Memory B cell (primary cell): ENCODE data around the gene GSTO2.

Experiments
- ATAC-seq: fragments of 150-1000 bp; cut with Tn5 transposase; 2 replicates; pipeline ENCODE4 v1.10.0; 2021; ENCODE audit warnings: low read depth, mild to moderate bottlenecking, moderate library complexity
- DNase-seq, 2 donors: peaks; one replicate each; pipeline ENCODE4 v3.0.0; 2022; ENCODE audit warnings: low spot score in 2 of 2
- H3K27ac Mint-ChIP-seq: one replicate; pipeline ENCODE4 v1.8.0; 2022; ENCODE audit warnings: mild to moderate bottlenecking, moderate library complexity, mixed read lengths
- H3K27me3 Mint-ChIP-seq: one replicate; pipeline ENCODE4 v1.8.0; 2022; ENCODE audit warnings: mixed read lengths
- H3K36me3 Mint-ChIP-seq: one replicate; pipeline ENCODE4 v1.8.0; 2022; ENCODE audit warnings: mild to moderate bottlenecking, mixed read lengths
- H3K4me1 Mint-ChIP-seq: one replicate; pipeline ENCODE4 v1.8.0; 2022; ENCODE audit warnings: mixed read lengths
- H3K4me3 Mint-ChIP-seq: one replicate; pipeline ENCODE4 v1.8.0; 2022; ENCODE audit warnings: mild to moderate bottlenecking, moderate library complexity, mixed read lengths
- H3K9me3 Mint-ChIP-seq: one replicate; pipeline ENCODE4 v1.8.0; 2022; ENCODE audit warnings: mixed read lengths

The GSTO2 gene

GRCh38 chr10:104325436-104326435 is 56.8 kb downstream of the GSTO2 start:
- peaks cover 76% of the 10 kb centered on the region for H3K4me1 Mint-ChIP-seq
- no peak for DNase-seq
- no peaks in the 10 kb centered on the region for H3K27me3 Mint-ChIP-seq
- H3K36me3 Mint-ChIP-seq: peaks cover 5% of the 10 kb centered on the region
- no peak for ATAC-seq
- peak overlapping the region; percentile 78 for H3K27ac Mint-ChIP-seq
- peak overlapping the region; percentile 42 for H3K4me3 Mint-ChIP-seq
- no peaks in the 10 kb centered on the region for H3K9me3 Mint-ChIP-seq

GRCh38 chr10:104326991-104327610 is 58.1 kb downstream of the GSTO2 start:
- H3K9me3 Mint-ChIP-seq: no peaks in the 10 kb centered on the region
- peaks cover 5% of the 10 kb centered on the region for H3K36me3 Mint-ChIP-seq

GRCh38 chr10:104327745-104328645 is 59.0 kb downstream of the GSTO2 start:
- peaks cover 69% of the 10 kb centered on the region for H3K4me1 Mint-ChIP-seq
- H3K27me3 Mint-ChIP-seq: no peaks in the 10 kb centered on the region
- no peak for DNase-seq
- H3K27ac Mint-ChIP-seq: peak overlapping the region; percentile 91
- peak overlapping the region; percentile 71 for H3K4me3 Mint-ChIP-seq
- no peaks in the 10 kb centered on the region for H3K9me3 Mint-ChIP-seq
- ATAC-seq: no peak
- peaks cover 5% of the 10 kb centered on the region for H3K36me3 Mint-ChIP-seq

More at GRCh38 chr10:104326991-104327610, 58.1 kb downstream of the GSTO2 start:
- H3K27me3 Mint-ChIP-seq: no peaks in the 10 kb centered on the region
- peaks cover 75% of the 10 kb centered on the region for H3K4me1 Mint-ChIP-seq
- H3K27ac Mint-ChIP-seq: peak overlapping the region; percentile 78
- ATAC-seq (no peak), DNase-seq (no peak)
- no peak overlapping the region for H3K4me3 Mint-ChIP-seq

DNA sequence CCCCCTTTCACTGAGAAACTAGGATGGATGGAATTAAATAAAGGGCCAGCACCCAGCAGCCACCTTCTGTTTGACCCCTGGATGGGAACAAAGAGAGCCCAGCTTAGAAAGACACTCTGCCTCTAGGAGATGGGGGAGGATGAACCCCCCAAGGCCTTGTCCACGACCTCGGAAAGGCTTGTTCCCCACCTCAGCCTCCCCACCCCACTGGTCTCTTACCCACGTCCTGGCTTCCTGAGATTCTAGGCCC is 59.6 kb downstream of the GSTO2 start:
- Mint-ChIP-seq H3K9me3 (no peaks in the 10 kb centered on the region), H3K4me1 (peaks cover 71% of the 10 kb centered on the region), H3K4me3 (peak overlapping the region; percentile 71), H3K27me3 (no peaks in the 10 kb centered on the region), H3K36me3 (peaks cover 8% of the 10 kb centered on the region), H3K27ac (peak overlapping the region; percentile 91)
- DNase-seq: no peak
- no peak for ATAC-seq

DNA sequence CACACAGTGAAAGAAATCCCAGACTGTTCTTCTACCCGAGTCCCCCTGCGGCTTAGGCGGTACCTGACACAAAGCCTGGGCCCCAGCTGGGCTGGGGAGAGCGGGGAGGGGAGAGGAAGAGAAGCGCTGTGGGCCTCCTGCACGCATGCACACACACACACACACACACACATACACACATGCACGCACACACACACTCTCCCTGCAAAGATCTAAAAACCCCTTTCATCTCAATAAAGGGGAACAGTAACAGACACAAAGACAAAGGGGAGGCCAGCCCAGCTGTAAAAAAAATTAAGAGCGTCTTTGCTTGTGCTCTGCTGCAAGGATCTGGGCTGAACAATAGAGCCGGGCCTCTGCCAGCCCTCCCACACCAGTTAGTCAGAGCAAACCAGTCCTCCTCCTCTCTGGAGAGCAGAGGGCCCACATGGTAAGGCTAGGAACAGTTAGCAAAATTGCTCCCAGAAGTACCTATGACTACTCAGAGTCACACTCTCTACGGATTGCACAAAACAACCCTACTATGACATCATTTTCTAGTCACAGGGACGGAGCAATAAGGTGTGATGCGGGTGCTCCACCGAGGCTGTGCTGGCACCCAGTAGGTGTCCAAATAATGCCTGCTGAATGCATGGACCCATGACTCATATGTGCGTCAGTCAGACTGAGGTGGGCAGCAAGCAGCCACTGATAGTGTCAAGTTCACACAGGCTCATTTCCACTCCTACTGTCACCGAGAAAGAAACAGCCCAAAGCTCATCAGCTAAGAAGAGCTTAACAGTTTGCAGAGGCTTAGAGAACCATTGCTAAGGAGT is 60.1 kb downstream of the GSTO2 start:
- H3K4me3 Mint-ChIP-seq: peak overlapping the region; percentile 71
- DNase-seq (peak; percentile 63 to 69), ATAC-seq (peak; percentile 87)
- H3K27ac Mint-ChIP-seq: peak overlapping the region; percentile 91
- peaks cover 66% of the 10 kb centered on the region for H3K4me1 Mint-ChIP-seq
- H3K36me3 Mint-ChIP-seq: peaks cover 8% of the 10 kb centered on the region
- no peaks in the 10 kb centered on the region for H3K27me3 Mint-ChIP-seq
- H3K9me3 Mint-ChIP-seq: no peaks in the 10 kb centered on the region

- no peak for DNase-seq
These were observed 60.8 kb downstream of the GSTO2 start for GRCh38 chr10:104329735-104330134.

GRCh38 chr10:104330168-104331110 is 61.5 kb downstream of the GSTO2 start:
- DNase-seq: no peak
- peaks cover 4% of the 10 kb centered on the region for H3K36me3 Mint-ChIP-seq
- H3K9me3 Mint-ChIP-seq: no peaks in the 10 kb centered on the region

More at GRCh38 chr10:104329735-104330134, 60.8 kb downstream of the GSTO2 start:
- Mint-ChIP-seq H3K36me3 (peaks cover 8% of the 10 kb centered on the region), H3K27me3 (no peaks in the 10 kb centered on the region), H3K4me3 (no peak overlapping the region), H3K9me3 (no peaks in the 10 kb centered on the region), H3K4me1 (peaks cover 61% of the 10 kb centered on the region), H3K27ac (peak overlapping the region; percentile 91)
- ATAC-seq: no peak

DNA sequence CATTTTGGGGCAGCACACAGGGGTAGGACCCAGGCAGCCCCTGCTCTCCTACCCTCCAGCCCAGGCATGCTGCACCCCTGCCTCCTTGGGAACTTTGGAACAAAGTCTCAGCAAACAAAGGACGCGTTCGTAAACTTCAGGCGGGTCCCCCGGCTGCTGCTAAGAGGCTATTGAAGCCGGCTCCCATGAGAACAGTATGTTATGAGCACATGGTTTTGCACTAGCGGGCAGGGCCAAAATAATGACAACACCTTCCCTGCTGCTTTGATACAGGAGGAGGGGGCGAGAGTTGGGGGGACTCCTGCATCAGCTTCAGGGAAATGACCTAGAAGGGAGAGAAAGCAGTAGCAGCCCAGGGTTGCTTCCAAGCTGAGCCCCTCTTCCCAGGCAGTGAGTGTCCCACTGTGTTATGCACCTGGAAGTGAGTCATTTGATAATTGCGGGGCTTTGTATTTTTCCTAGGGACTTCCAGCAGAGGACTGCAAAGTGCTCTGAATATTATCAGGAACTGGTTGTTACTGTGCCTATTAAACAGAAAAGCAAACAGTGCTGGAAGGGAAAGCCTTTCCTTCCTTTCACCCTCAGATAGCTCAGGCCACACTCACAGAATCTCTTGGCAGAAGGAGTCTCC is 62.3 kb downstream of the GSTO2 start:
- H3K4me3 Mint-ChIP-seq: no peak overlapping the region
- ATAC-seq: no peak
- DNase-seq: no peak

More at GRCh38 chr10:104330168-104331110, 61.5 kb downstream of the GSTO2 start:
- ATAC-seq: no peak
- no peak overlapping the region for H3K4me3 Mint-ChIP-seq
- H3K4me1 Mint-ChIP-seq: peaks cover 63% of the 10 kb centered on the region
- no peaks in the 10 kb centered on the region for H3K27me3 Mint-ChIP-seq
- peak overlapping the region; percentile 54 for H3K27ac Mint-ChIP-seq

GRCh38 chr10:104332243-104333031 is 63.5 kb downstream of the GSTO2 start:
- H3K36me3 Mint-ChIP-seq: peaks cover 3% of the 10 kb centered on the region
- H3K27me3 Mint-ChIP-seq: no peaks in the 10 kb centered on the region
- no peaks in the 10 kb centered on the region for H3K9me3 Mint-ChIP-seq
- no peak for DNase-seq
- H3K4me1 Mint-ChIP-seq: peaks cover 54% of the 10 kb centered on the region
- H3K4me3 Mint-ChIP-seq: no peak overlapping the region
- no peak for ATAC-seq
- no peak overlapping the region for H3K27ac Mint-ChIP-seq

More for the DNA sequence above, 62.3 kb downstream of the GSTO2 start:
- Mint-ChIP-seq H3K27me3 (no peaks in the 10 kb centered on the region), H3K4me1 (peaks cover 59% of the 10 kb centered on the region), H3K9me3 (no peaks in the 10 kb centered on the region), H3K27ac (peak overlapping the region; percentile 54), H3K36me3 (peaks cover 3% of the 10 kb centered on the region)

GRCh38 chr10:104333032-104333727 is 64.2 kb downstream of the GSTO2 start:
- H3K36me3 Mint-ChIP-seq: peaks cover 3% of the 10 kb centered on the region
- H3K9me3 Mint-ChIP-seq: no peaks in the 10 kb centered on the region
- DNase-seq (no peak), ATAC-seq (no peak)
- H3K27me3 Mint-ChIP-seq: no peaks in the 10 kb centered on the region
- H3K27ac Mint-ChIP-seq: peak overlapping the region; percentile 29
- peaks cover 49% of the 10 kb centered on the region for H3K4me1 Mint-ChIP-seq
- H3K4me3 Mint-ChIP-seq: no peak overlapping the region

GRCh38 chr10:104333728-104334373 is 64.9 kb downstream of the GSTO2 start:
- H3K4me3 Mint-ChIP-seq: no peak overlapping the region
- peak overlapping the region; percentile 29 for H3K27ac Mint-ChIP-seq
- no peaks in the 10 kb centered on the region for H3K9me3 Mint-ChIP-seq
- H3K27me3 Mint-ChIP-seq: no peaks in the 10 kb centered on the region
- ATAC-seq: no peak
- peaks cover 3% of the 10 kb centered on the region for H3K36me3 Mint-ChIP-seq
- peaks cover 44% of the 10 kb centered on the region for H3K4me1 Mint-ChIP-seq
- no peak for DNase-seq
